Measurements from ENCODE around the gene EVI2B.
A peak's percentile ranks its signal among the peaks of the same experiment; 100 is the strongest.

Gene EVI2B

GRCh38 chr17:31339906-31340661, 26.2 kb upstream of the EVI2B start:
- WGBS (ENCODE audit: insufficient coverage) = 92% methylated on average over 3 of the region's 6 CpGs
- no peak for DNase-seq
- H3K9me3 ChIP-seq (ENCODE audit: control extremely low read depth in 1 of 5, control insufficient read depth in 4 of 5, insufficient read depth in 2 of 5, low read depth in 1 of 5, low read length in 4 of 5) = no peaks in the 10 kb centered on the region
- H3K27ac ChIP-seq (ENCODE audit: insufficient read depth in 1 of 2, low read depth in 1 of 2, low read length in 2 of 2, poor library complexity in 1 of 2, severe bottlenecking in 2 of 2) = peak overlapping the region in 1 of 2 experiments; percentile 6
- no peaks in the 10 kb centered on the region for H3K4me1 ChIP-seq (ENCODE audit: control extremely low read depth in 1 of 4, control insufficient read depth in 4 of 4, insufficient read depth in 4 of 4, low read length in 3 of 4)
- ChIA-PET POLR2A (no interaction called here), CTCF (interaction anchor here (0.6 to 1.4 kb wide), 3 partner anchors 9 to 185 kb away, joined by 3 read pairs; no protein-coding TSS in a partner anchor)
- H3K4me3 ChIP-seq (ENCODE audit: control insufficient read depth in 1 of 7, extremely low read depth in 1 of 7, insufficient read depth in 4 of 7, low read depth in 2 of 7, low read length in 6 of 7) = no peak overlapping the region
- H3K36me3 ChIP-seq (ENCODE audit: control insufficient read depth in 4 of 4, insufficient read depth in 4 of 4, low read length in 3 of 4) = peaks cover 11 to 29% (median 17%) of the 10 kb centered on the region in 4 experiments
- H3K27me3 ChIP-seq (replicated peaks in 2 of 5; ENCODE audit: control insufficient read depth in 4 of 5, insufficient read depth in 5 of 5, low read length in 4 of 5) = no peaks in the 10 kb centered on the region

GRCh38 chr17:31329221-31329620, 15.4 kb upstream of the EVI2B start:
- Histone ChIP-seq H3K4me3 (ENCODE audit: control insufficient read depth in 1 of 7, extremely low read depth in 1 of 7, insufficient read depth in 4 of 7, low read depth in 2 of 7, low read length in 6 of 7) (no peak overlapping the region), H3K9me3 (ENCODE audit: control extremely low read depth in 1 of 5, control insufficient read depth in 4 of 5, insufficient read depth in 2 of 5, low read depth in 1 of 5, low read length in 4 of 5) (no peaks in the 10 kb centered on the region), H3K27ac (ENCODE audit: insufficient read depth in 1 of 2, low read depth in 1 of 2, low read length in 2 of 2, poor library complexity in 1 of 2, severe bottlenecking in 2 of 2) (no peak overlapping the region), H3K4me1 (ENCODE audit: control extremely low read depth in 1 of 4, control insufficient read depth in 4 of 4, insufficient read depth in 4 of 4, low read length in 3 of 4) (no peaks in the 10 kb centered on the region), H3K36me3 (ENCODE audit: control insufficient read depth in 4 of 4, insufficient read depth in 4 of 4, low read length in 3 of 4) (peaks cover 2 to 13% (median 6%) of the 10 kb centered on the region in 4 experiments), H3K27me3 (replicated peaks in 2 of 5; ENCODE audit: control insufficient read depth in 4 of 5, insufficient read depth in 5 of 5, low read length in 4 of 5) (no peaks in the 10 kb centered on the region)
- ChIA-PET POLR2A (interaction anchor here (0.6 kb wide), 1 partner anchor 19 kb away, joined by 6 read pairs; no protein-coding TSS in a partner anchor), CTCF (interaction anchor here (0.5 kb wide), 1 partner anchor 16 kb away, joined by 3 read pairs; the partner anchor contains the start of gene EVI2B)
- no peak for DNase-seq

- ChIA-PET POLR2A (no interaction called here), CTCF (no interaction called here)
- H3K4me1 ChIP-seq (ENCODE audit: control extremely low read depth in 1 of 4, control insufficient read depth in 4 of 4, insufficient read depth in 4 of 4, low read length in 3 of 4) = no peaks in the 10 kb centered on the region
Observed at GRCh38 chr17:31328160-31328535, 14.3 kb upstream of the EVI2B start.

GRCh38 chr17:31327534-31328159, 13.8 kb upstream of the EVI2B start:
- ChIA-PET CTCF (no interaction called here), POLR2A (no interaction called here)

More at GRCh38 chr17:31328160-31328535, 14.3 kb upstream of the EVI2B start:
- no peak for DNase-seq
- H3K9me3 ChIP-seq (ENCODE audit: control extremely low read depth in 1 of 5, control insufficient read depth in 4 of 5, insufficient read depth in 2 of 5, low read depth in 1 of 5, low read length in 4 of 5) = no peaks in the 10 kb centered on the region
- H3K36me3 ChIP-seq (ENCODE audit: control insufficient read depth in 4 of 4, insufficient read depth in 4 of 4, low read length in 3 of 4) = peaks cover 2 to 13% (median 6%) of the 10 kb centered on the region in 4 experiments
- no peak overlapping the region for H3K27ac ChIP-seq (ENCODE audit: insufficient read depth in 1 of 2, low read depth in 1 of 2, low read length in 2 of 2, poor library complexity in 1 of 2, severe bottlenecking in 2 of 2)
- H3K27me3 ChIP-seq (replicated peaks in 2 of 5; ENCODE audit: control insufficient read depth in 4 of 5, insufficient read depth in 5 of 5, low read length in 4 of 5) = no peaks in the 10 kb centered on the region
- H3K4me3 ChIP-seq (ENCODE audit: control insufficient read depth in 1 of 7, extremely low read depth in 1 of 7, insufficient read depth in 4 of 7, low read depth in 2 of 7, low read length in 6 of 7) = no peak overlapping the region

GRCh38 chr17:31323551-31323950, 9.7 kb upstream of the EVI2B start:
- Histone ChIP-seq H3K27ac (ENCODE audit: insufficient read depth in 1 of 2, low read depth in 1 of 2, low read length in 2 of 2, poor library complexity in 1 of 2, severe bottlenecking in 2 of 2) (no peak overlapping the region), H3K4me1 (ENCODE audit: control extremely low read depth in 1 of 4, control insufficient read depth in 4 of 4, insufficient read depth in 4 of 4, low read length in 3 of 4) (peaks cover 10 to 35% (median 30%) of the 10 kb centered on the region in 4 experiments), H3K4me3 (ENCODE audit: control insufficient read depth in 1 of 7, extremely low read depth in 1 of 7, insufficient read depth in 4 of 7, low read depth in 2 of 7, low read length in 6 of 7) (no peak overlapping the region), H3K36me3 (ENCODE audit: control insufficient read depth in 4 of 4, insufficient read depth in 4 of 4, low read length in 3 of 4) (peaks cover 2 to 13% (median 5%) of the 10 kb centered on the region in 4 experiments), H3K9me3 (ENCODE audit: control extremely low read depth in 1 of 5, control insufficient read depth in 4 of 5, insufficient read depth in 2 of 5, low read depth in 1 of 5, low read length in 4 of 5) (no peaks in the 10 kb centered on the region), H3K27me3 (replicated peaks in 2 of 5; ENCODE audit: control insufficient read depth in 4 of 5, insufficient read depth in 5 of 5, low read length in 4 of 5) (no peaks in the 10 kb centered on the region)
- POLR2A ChIA-PET = interaction anchor here (0.6 kb wide), 1 partner anchor 95 kb away, joined by 3 read pairs; no protein-coding TSS in a partner anchor
- CTCF ChIA-PET = no interaction called here
- no peak for DNase-seq

More at GRCh38 chr17:31327534-31328159, 13.8 kb upstream of the EVI2B start:
- no peaks in the 10 kb centered on the region for H3K4me1 ChIP-seq (ENCODE audit: control extremely low read depth in 1 of 4, control insufficient read depth in 4 of 4, insufficient read depth in 4 of 4, low read length in 3 of 4)
- no peaks in the 10 kb centered on the region for H3K27me3 ChIP-seq (replicated peaks in 2 of 5; ENCODE audit: control insufficient read depth in 4 of 5, insufficient read depth in 5 of 5, low read length in 4 of 5)
- no peak overlapping the region for H3K4me3 ChIP-seq (ENCODE audit: control insufficient read depth in 1 of 7, extremely low read depth in 1 of 7, insufficient read depth in 4 of 7, low read depth in 2 of 7, low read length in 6 of 7)
- no peak overlapping the region for H3K27ac ChIP-seq (ENCODE audit: insufficient read depth in 1 of 2, low read depth in 1 of 2, low read length in 2 of 2, poor library complexity in 1 of 2, severe bottlenecking in 2 of 2)
- no peak for DNase-seq
- no peaks in the 10 kb centered on the region for H3K9me3 ChIP-seq (ENCODE audit: control extremely low read depth in 1 of 5, control insufficient read depth in 4 of 5, insufficient read depth in 2 of 5, low read depth in 1 of 5, low read length in 4 of 5)
- 96% methylated on average over 8 of the region's 12 CpGs for WGBS (ENCODE audit: insufficient coverage)
- peaks cover 2 to 13% (median 6%) of the 10 kb centered on the region in 4 experiments for H3K36me3 ChIP-seq (ENCODE audit: control insufficient read depth in 4 of 4, insufficient read depth in 4 of 4, low read length in 3 of 4)

GRCh38 chr17:31321966-31322365, 8.1 kb upstream of the EVI2B start:
- DNase-seq = no peak
- H3K27ac ChIP-seq (ENCODE audit: insufficient read depth in 1 of 2, low read depth in 1 of 2, low read length in 2 of 2, poor library complexity in 1 of 2, severe bottlenecking in 2 of 2) = peak overlapping the region in 1 of 2 experiments; percentile 90
- 100% methylated on average over 3 of the region's 4 CpGs for WGBS (ENCODE audit: insufficient coverage)
- no peaks in the 10 kb centered on the region for H3K9me3 ChIP-seq (ENCODE audit: control extremely low read depth in 1 of 5, control insufficient read depth in 4 of 5, insufficient read depth in 2 of 5, low read depth in 1 of 5, low read length in 4 of 5)
- H3K36me3 ChIP-seq (ENCODE audit: control insufficient read depth in 4 of 4, insufficient read depth in 4 of 4, low read length in 3 of 4) = peaks cover 0 to 6% (median 1%) of the 10 kb centered on the region in 4 experiments
- CTCF ChIA-PET = interaction anchor here (0.8 kb wide), 1 partner anchor 50 kb away, joined by 3 read pairs; no protein-coding TSS in a partner anchor
- peaks cover 23 to 51% (median 45%) of the 10 kb centered on the region in 4 experiments for H3K4me1 ChIP-seq (ENCODE audit: control extremely low read depth in 1 of 4, control insufficient read depth in 4 of 4, insufficient read depth in 4 of 4, low read length in 3 of 4)
- peak overlapping the region in 1 of 7 experiments; percentile 17 for H3K4me3 ChIP-seq (ENCODE audit: control insufficient read depth in 1 of 7, extremely low read depth in 1 of 7, insufficient read depth in 4 of 7, low read depth in 2 of 7, low read length in 6 of 7)
- no peaks in the 10 kb centered on the region for H3K27me3 ChIP-seq (replicated peaks in 2 of 5; ENCODE audit: control insufficient read depth in 4 of 5, insufficient read depth in 5 of 5, low read length in 4 of 5)
- POLR2A ChIA-PET = interaction anchor here (0.6 to 0.9 kb wide), 2 partner anchors 12 to 160 kb away, joined by 3 to 5 read pairs; no protein-coding TSS in a partner anchor

GRCh38 chr17:31321481-31321880, 7.6 kb upstream of the EVI2B start, which contains the start of gene EVI2A:
EVI2A (minus strand) TSS chr17:31321622; CDS start chr17:31319013, 2,609 bp downstream.
- Histone ChIP-seq H3K9me3 (ENCODE audit: control extremely low read depth in 1 of 5, control insufficient read depth in 4 of 5, insufficient read depth in 2 of 5, low read depth in 1 of 5, low read length in 4 of 5) (no peaks in the 10 kb centered on the region), H3K4me3 (ENCODE audit: control insufficient read depth in 1 of 7, extremely low read depth in 1 of 7, insufficient read depth in 4 of 7, low read depth in 2 of 7, low read length in 6 of 7) (peak within 1 kb of the TSS in 6 of 7 experiments; percentile 58 to 85 (median 73)), H3K36me3 (ENCODE audit: control insufficient read depth in 4 of 4, insufficient read depth in 4 of 4, low read length in 3 of 4) (peaks cover 0 to 6% (median 1%) of the 10 kb centered on the region in 4 experiments), H3K4me1 (ENCODE audit: control extremely low read depth in 1 of 4, control insufficient read depth in 4 of 4, insufficient read depth in 4 of 4, low read length in 3 of 4) (peaks cover 26 to 56% (median 49%) of the 10 kb centered on the region in 4 experiments), H3K27me3 (replicated peaks in 2 of 5; ENCODE audit: control insufficient read depth in 4 of 5, insufficient read depth in 5 of 5, low read length in 4 of 5) (no peaks in the 10 kb centered on the region), H3K27ac (ENCODE audit: insufficient read depth in 1 of 2, low read depth in 1 of 2, low read length in 2 of 2, poor library complexity in 1 of 2, severe bottlenecking in 2 of 2) (peak within 1 kb of the TSS; percentile 74 to 90)
- POLR2A ChIA-PET = interaction anchor here (0.6 to 0.9 kb wide), 2 partner anchors 12 to 159 kb away, joined by 3 to 5 read pairs; no protein-coding TSS in a partner anchor
- no CpG with 5 or more reads among the region's 3 CpGs for WGBS (ENCODE audit: insufficient coverage)
- peak; percentile 91 to 97 (median 95) for DNase-seq
- CTCF ChIA-PET = interaction anchor here (0.8 to 1.6 kb wide), 2 partner anchors 50 to 56 kb away, joined by 3 to 5 read pairs; no protein-coding TSS in a partner anchor

Data from common myeloid progenitor, CD34-positive (primary cell).